CD4-positive, alpha-beta T cell treated with Interleukin-12 subunit alpha and Interleukin-12 subunit beta, for 1 hour (primary cell): Measurements from ENCODE around the gene SSX2IP.

ENCODE experiments used
- DNase-seq: peaks from one replicate; pipeline ENCODE4 v3.0.0-alpha.2; 2020

Gene SSX2IP

DNA sequence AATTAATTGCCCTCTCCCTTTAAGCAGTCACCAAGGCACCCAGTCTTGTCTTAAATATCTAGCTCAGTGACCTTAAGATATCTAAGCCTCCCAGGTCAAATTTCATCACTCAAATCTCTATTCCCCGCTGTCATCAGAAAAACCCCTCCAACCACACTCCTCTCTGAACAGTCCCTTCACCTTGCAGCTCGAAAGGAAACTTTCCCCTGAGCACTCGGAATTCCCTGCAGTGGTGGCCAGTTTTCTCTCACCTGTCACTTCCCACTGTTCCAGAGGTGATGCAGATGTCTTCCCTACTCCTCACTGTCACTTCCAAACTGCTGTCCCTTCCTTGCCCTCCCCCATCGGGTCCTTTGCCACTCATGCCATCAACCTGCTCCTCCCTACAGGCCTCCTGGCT is 15.3 kb upstream of the SSX2IP start:
- DNase-seq: no peak

DNA sequence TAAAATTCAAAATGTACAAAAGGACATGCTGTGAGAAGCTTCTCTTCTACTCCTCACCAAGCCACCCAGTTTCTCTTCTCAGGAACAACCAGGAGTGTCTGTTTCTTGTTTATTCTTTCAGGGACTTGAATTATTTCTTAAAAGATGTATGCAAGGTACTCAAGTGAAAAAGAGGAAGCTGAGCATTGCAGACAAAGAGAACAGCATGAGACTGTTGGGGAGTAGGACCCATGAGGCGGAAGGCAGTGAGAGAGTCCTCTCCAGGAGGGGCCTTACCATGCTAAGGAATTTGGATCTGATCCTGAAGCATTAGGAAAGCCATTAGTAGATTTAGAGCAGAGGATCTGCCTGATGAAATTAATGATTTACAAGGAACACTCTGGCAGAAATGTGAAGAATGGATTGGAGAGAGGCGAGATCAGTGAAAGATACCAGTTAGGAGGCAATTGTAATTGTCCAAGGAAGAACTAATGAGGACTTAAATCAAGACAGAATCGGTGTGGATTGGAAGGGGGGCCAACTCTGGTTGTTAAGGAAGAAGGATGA is 14.7 kb upstream of the SSX2IP start:
- no peak for DNase-seq

DNA sequence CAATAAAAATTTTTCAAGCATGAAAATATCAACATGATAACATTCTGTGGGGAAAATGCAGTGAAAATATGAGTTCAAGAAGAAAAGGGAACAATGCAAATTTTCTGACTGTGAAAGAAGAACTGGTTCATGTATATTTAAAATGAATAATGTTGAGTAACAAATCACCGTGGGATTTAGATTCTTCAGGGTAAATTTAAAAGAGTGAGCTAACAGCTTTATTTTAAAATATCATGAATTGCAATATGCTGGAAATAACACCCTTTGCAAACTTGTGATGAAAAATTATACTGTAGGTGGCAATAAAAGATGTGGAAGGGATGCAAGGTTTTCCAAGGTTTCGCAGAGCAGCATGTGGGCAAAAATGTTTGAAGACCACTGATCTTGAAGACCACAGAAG is 13.2 kb upstream of the SSX2IP start:
- no peak for DNase-seq

DNA sequence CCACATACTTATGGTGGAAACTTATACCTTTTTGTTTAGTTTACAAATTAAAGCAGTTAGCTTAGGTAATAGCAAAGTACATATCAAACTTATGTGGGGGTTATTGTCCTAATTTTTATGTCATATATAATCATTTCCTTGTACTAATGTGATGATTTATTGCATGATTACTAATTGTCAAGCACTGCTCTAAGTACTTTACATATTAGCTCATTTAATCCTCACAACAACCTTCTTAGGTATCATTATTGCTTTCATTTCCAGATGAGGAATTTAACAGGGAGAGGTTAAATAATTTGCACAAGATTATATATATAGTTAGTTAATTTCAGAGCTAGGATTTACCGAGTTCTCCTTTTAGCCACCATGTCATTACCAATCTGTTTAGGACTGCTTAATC is 11.9 kb upstream of the SSX2IP start:
- DNase-seq: no peak

DNA sequence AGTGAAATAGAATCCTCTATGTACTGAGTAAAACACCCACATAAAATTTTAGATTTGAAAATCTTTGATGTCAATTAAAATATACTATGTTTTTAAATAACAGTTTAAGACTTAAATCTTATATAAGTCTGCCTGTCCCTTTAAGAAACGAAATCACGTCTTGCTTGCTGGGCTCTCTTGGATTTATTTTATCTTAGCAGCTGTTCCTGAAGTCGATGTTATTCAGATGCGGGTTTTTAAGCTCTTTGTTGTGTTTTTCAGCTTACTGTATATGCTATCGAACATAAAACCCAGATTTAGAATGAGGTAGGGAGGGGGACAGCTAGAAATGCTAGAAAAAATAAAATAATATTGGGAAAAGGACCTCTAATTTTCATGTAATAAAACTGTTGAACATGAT is 11.1 kb upstream of the SSX2IP start:
- no peak for DNase-seq

DNA sequence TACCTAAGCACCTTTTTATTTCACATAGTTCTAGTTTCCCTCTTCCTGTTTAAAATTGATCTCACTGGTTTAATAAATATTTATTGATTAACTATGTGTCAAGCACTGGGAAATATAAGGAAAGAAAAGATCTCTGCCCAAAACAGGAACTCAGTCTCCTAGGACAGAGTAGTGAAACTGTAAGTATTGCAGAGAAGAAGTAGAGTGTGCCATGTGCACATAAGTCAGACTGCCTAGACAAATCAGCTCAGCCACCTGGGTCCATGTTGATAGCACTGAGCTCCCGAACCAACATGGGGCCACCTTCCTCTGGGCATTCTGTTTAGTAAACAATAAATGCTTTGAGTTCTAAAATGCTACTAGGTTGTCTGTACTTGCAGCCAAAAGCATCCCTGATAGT is 9.8 kb upstream of the SSX2IP start:
- DNase-seq: no peak

DNA sequence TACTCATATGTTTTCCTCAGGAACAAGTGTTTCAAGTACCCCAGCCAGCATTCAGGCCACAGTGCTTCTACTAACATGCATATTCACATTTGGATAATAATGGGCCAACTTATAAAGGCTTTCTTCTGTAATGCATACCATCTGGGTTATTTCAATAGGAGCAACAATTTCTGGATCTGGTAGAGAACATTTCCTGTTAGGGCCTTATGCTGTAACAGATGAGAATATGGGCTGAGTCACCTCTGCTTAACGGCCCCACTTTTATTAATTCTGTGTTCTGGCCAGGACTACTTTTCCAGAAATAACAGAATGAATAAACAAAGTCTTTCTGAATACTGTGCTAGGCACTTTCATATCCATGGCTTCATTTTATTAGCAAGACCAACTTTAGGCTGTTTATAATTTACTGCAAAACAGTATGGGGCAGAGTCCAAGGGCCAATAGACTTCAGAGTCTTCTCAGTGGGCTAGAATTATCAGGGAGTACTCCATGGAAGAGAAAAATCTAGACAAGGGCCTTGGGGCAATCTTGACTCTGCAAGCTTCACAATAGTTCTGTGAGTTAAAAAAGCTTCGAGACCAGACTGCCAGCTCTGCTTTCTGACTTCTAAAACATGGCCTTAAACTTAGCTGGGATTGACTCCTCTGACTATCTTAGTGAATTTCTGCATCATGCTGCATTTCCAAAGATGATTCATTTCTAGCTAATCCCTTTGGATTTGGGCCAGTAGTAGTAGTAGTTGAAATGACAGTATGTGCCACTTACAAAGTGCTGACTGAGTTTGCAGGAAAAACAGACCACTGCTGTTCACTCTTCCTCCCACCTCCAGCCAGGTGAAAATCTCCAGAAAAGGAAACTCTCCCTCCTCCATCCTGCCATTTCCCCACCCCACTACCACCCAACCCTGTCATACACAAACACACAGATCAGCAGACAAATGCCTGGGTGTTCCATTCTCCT is 8.2 kb upstream of the SSX2IP start:
- no peak for DNase-seq

DNA sequence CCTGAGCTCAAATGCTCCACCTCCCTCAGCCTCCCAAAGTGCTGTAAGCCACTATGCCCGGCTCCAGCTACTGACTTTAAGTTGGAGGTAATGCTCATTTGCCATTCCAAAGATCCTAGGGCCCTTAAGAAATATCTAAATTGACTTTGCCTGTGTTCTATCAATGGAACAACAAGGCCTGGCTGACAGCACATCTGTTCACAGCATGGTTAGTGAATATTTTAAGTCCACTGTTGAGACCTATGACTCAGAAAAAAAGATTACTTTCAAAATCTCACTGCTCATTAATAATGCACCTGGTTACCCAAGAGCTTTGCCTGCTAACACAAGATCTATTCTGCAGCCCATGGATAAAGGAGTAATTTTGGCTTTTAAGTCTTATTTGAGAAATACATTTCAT is 3.5 kb upstream of the SSX2IP start:
- no peak for DNase-seq

DNA sequence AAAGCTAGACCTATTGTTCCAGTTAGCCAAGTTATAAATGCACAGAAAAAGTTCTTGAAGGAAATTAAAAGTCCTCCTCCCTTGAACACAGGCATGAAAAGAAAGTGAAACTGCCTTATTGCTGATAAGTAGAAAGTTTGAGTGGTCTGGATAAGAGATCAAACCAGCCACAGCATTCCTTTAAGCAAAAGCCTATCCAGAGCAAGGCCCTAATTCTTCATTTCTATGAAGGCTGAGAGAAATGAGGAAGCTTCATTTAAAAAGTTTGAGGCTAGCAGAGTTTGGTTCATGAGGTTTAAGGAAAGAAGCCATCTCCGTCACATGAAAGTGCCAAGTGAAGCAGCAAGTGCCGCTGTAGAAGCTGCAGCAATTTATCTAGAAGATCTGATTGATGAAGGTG is 2.7 kb upstream of the SSX2IP start:
- peak; percentile 31 for DNase-seq

DNA sequence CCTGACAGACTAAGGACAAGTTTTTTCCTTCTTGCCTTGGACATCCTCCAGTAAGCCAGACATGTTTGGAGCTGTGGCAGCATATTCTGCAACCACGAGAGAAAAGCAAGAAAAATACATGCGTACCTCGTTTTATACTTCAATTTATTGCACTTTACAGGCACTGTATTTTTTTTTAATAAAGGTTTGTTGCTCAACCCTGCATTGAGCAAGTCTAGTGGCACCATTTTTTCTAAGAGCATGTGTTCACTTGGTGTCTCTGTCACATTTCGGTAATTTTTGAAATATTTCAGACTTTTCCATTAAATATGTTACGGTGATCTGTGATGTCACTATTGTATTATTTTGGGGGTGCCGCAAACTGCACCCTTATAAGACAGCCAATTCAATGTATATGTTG is 2.1 kb upstream of the SSX2IP start:
- no peak for DNase-seq

DNA sequence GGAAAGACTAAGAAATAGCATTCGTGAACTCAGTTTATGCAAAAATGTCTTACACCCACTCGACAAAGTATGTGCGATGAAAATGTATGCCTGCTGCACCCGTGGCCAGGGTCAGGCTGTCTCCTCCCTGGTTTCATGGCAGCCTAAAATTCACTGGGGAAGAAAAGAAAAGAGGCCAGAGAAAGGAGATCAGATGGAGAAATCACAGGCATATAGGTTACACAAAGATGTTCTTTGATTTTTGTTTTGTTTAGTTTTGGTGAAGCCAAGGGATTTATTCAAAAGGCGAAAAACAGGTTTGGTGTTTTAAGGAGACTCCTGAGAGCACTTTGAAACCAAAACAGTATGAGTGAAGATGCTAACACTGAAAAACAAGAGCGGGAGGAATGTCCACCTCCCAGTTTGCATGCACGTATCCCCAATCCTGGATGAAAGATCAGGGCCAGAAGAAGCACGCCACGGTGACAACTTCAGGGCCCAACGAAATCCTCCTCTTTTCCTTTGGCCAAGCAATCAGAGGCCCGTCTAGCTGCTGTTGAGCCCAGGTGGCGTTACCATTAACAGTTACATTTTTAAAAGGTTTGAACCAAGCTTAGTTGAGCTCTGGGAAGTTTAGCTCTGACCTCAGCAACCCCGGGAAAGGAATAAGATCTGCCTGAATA is 992 bp upstream of the SSX2IP start:
- no peak for DNase-seq

DNA sequence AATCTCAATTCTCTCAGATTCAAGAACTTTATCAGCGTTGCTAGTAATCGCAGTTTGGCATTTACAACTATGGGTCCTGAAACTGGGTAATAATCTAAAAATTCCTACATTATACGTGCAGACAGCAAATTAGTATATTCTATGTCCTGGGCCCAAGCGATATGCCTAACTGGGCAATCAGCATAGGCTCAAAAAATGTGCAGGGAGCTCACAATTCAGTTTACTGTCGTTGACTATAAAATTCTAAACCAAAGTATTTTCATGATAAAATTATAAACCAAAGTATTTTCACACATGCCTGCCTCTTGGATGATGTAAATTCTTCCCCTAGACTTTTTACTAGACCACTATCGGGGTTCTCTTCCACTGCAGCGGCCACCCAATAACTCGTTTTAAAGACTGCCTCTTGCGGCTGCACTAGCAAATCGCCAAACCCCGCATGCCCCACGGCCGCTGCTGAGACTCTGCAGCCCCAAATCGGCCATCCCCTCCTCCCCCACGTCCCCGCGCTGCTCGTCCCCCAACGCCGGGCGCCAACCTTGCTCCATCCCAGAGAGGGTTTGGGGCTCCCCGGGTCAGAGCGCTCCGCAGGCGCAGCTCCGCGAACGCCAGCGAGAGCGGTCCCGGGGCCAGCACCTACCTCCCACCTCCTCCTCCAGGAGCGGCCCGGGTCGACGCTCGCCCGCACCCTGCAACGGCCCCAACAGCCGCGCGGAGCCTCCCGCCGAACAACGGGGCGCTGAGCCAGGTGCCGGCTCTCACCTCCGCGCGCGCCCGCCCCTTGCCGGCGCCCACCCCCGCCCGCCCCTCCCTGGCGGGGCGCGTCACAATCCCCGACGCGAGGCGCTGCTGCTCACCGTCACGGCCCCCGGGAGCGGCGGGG is 506 bp downstream of the SSX2IP start:
- DNase-seq: no peak

DNA sequence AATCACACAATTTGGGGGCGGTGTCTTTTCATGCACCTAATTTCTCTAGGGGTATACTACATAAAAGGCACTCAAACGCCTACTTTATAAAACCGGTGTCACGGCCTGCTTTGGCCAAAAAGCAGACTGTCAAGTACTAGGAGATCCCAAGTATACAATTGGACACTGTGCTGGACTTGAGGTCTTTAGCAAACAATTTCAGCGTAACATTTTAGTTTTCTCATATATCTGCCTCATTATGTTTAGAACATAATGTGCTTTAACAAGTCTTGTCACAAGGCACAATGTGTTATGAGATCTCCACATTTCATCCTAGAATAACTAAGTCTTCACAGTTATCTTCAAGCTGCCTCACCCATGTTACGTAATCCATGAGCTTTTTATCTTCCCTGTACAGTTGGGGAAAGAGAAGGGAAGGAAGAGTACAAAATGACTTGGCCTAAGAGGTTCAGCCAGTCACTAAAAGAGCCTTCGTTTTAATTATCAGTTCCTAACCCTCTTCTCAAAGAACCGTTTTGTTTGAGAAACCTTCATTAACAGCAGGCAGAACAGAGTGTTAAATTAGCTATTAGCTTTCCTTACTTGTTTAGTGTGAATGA is 1.7 kb downstream of the SSX2IP start:
- no peak for DNase-seq

DNA sequence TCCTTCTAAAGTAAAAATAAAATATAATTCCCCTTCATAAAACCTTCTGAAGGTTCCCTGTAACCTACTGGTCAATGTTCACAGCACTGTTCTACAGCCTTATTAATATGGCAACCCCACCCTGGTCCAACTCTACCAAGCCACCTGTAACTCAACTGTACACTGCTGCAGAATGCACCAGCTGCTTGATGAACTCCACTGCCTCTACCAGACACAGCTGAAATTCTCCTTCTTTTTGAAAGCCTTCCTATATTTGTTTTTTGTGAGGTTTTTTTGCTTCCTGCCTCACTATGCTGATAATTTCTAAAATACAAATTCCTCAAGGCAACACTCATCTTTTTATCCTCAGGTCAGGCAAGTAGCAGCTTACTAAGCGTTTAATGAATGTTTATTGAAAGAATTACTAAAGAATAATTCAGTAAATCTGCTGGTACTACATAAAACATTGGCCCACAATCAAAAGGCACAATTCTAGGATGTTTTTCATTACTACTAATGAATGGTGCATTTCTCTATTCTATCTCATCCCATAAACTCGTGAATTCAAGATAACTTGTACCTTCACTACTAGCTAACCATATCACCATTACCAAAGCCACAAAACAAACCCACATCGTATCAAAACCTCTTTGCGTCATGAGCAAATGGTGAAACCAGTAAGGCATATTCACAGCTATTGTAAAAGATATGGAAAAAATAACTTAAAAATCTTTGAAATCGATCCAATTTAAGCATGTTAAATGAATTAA is 2.4 kb downstream of the SSX2IP start:
- DNase-seq: no peak

DNA sequence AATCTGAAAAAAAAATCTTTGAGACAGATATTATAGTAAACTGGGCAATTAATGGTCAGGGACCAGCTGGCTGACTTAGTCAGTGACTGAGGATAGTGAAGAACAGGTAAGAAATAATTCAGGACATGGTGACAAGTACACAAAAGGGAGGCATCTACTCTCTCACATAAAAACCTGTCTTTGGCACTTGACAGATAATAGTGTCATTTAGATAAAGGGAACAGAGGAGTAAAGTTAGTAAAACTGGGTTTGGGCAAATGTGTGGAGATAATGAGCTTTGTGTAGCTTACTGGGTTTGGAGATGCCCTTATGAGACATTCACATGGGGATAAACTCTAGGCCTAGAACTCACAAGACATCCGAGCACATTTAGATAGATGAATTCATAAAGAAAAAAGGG is 4.0 kb downstream of the SSX2IP start:
- no peak for DNase-seq

DNA sequence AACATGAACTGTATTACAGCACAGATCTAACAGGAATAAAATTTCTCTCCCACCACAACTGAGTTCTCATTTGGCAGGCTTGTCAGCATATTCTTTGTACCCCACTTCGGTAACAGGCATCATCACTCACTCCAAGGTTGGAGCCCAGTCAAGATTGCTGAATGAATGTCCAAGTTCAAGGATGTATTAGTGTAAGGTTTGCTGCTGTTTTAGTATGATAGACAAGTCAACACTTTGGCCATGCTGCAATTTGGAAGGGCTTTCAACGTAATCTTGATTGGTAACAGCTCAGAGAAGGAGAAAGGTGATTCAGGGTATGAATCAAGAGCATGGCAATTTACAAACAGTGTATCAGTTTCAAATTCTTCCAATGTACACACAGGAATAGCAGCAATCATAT is 6.8 kb downstream of the SSX2IP start:
- no peak for DNase-seq

DNA sequence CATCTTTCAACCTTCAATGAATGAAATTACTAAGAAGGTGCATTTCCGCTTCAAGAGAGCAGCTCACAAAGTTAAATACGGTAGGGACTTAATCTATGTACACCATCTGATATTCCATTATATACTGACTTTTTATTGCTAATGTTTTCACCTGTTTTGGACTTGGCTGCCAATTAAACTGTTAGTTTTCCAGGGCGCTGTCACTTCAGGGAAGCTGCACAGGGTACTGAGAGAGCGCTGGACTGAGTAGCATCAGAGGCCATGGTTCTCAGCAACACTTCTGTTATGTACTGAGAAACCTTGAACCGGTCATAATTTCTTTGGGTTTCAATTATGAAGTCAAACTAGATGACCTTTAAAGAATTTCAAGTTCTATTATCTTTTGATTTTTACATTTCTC is 8.2 kb downstream of the SSX2IP start:
- DNase-seq: no peak

DNA sequence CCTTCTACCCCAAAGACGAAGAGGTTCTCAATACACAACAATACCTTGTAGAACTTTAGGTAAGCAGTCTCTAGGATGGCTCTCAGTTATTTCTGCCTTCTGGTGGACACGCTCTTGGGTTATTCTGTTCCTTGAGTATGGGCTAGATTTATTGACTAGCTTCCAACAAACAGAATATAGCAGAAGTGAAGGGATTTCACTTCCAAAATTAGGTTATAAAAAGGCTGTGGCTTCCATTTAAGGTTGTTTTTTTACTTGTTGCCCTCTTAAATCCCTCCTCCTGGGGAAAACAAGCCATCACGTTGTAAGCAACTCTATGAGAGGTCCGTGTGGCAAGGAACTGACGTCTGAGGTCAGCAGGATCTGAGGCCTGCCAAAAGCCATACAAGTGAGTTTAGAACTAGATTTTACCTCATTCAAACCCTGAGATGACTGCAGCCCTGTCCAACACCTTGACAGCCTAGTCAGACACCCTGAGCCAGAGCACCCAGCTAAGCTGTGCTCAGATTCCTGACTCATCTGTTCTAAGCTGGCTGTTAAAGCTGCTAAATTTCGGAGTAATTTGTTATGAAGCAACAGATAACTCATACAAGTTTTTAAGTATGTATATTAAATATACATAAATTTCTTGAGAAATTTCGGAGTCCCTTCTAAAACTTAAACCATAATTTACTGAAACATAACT is 12.7 kb downstream of the SSX2IP start:
- no peak for DNase-seq

DNA sequence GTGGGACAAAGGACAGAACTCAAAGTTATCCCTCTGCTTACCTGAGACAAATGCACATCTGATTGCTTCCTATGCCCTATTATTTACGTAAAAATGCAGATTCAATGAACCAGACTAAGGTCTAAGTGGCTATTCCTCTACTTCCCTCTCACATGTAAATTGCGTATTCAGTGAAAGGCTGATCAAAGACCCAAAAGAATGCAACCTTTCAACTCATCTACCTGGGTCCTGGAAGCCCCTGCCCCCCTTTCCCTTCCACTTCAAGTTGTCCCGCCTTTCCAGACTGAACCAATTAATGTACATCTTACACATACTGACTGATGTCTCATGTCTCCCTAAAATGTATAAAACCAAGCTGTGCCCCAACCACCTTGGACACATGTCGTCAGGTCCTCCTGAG is 14.6 kb downstream of the SSX2IP start:
- DNase-seq: no peak

DNA sequence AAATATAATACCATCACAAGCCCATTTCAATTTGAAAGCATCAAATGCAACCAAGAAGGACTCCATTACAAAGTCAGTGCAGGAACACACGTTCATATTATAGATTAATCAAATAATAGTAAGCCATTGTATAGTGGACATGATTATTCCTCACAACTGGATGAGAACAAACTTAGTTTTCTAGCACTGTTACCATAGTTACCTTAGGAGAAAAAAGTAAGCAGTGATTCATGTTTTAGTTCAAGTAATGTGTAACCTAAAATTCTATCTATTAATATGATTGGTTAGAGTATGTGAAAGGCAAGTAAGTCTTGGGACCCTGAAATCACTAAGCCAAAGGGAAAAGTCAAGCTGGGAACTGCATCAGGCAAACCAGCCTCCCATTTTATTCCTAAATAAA is 15.2 kb downstream of the SSX2IP start:
- no peak for DNase-seq

DNA sequence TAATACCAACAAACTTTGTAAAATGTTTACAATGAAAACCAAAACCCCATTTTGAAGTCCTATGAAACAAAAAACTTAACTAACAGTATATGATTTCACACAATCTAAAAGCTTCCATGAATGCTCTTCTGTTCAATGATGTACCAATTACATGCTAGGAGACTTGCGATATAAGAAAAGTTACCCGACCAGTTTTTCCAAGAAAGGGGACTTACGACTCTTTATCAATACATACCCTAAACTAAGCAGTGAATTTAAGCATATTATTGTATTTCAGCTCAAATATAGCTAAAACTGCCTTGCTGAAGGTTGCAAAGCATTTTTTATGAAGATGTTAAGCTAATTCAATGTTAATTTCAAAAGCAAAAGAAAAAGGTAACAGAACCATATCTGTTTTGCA is 15.6 kb downstream of the SSX2IP start:
- DNase-seq: no peak
